GM19023 (cell line): ENCODE results near the gene SLC8A3.

Experiments
- ATAC-seq: cut with Tn5 transposase; IDR thresholded peaks from one replicate; pipeline ENCODE4 v1.9.1; 2021; ENCODE audit warnings: mild to moderate bottlenecking, moderate library complexity; ENCODE audit not compliant: unreplicated experiment

The SLC8A3 gene

DNA sequence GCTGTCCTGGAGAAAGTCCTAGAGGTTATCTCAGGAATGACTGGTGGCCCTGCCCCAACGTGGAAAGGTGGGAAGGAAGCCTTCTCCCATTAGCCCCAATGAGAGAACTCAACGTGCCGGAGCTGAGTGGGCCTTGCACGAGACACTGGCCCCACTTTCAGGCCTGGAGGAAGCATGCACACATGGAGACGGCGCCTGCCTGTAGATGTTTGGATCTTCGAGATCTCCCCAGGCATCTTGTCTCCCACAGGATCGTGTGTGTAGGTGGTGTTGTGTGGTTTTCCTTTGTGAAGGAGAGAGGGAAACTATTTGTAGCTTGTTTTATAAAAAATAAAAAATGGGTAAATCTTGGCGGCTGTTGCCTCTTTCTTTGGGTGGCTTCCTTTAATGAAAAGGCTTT lies 156.7 kb downstream of the SLC8A3 start:
- no peak for ATAC-seq

DNA sequence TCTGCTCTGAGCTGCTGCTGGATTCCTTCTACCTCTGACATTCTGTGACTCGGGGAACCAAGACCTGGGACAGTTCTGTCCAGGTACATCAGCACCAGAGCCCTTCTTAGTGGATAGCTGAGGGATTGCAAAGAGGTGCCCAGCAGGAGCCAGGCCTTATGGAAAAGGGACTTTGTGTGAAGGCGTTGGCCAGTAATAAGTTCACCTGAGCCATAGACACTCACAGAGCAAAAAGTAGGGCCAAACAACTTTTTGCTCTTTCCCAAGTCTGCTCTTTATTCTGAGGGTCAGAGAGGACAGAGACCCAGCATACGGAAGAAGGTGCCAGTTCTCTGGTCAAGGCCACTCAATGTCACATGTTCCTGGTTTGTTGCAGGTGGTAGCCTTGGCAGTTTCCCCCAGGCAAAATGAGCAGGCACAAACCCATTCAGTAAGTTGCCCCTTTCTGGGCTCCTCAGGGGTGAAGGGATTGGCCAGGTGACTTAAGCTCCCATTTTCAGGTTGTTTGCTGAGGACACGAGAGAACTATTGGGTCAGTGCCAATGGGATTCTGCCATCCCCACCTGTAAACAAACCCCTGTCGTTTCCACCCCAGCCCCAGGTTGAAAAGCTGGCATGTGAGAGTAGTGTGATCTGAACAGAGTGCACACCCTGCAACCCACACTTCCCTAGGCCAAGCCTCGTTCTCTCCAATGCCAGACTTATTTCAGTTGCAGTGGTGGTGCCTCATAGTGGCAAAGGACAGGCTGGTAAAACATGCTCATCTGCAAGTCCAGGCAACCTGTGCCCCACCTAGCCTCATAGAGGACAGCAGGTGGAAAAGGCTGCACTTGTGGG lies 159.2 kb downstream of the SLC8A3 start:
- ATAC-seq, result no peak

DNA sequence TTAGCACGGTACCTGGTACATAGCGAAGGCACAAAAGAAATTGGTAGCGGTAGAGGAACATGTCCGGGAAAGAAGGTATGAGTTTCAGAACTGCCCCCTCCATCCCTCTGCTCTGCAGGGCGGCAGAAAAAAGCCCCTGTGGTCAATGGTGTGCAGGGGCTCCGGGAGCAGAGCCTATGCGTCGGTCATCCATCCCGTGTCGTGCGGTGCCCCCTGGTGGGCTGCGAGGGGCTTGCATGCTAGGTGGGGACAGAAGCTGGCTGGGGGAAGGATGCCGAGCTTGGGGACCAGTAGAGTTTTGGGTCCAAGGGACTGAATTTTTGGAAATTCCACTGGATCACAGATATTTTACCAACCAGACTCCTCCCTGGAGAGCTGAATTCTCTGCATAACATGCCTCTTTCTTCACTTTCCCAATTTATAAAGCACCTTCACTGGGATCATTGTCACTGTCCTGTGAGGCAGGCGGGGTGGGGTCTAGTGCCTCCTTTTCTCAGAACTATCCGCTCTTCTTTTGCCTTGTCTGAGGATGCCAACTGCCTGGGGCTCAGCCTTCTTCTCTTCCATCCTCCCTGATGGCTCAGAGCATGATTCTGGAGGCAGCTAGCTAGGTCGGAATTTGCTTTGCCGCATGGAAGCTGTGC lies 160.8 kb downstream of the SLC8A3 start:
- peak; percentile 73 for ATAC-seq

DNA sequence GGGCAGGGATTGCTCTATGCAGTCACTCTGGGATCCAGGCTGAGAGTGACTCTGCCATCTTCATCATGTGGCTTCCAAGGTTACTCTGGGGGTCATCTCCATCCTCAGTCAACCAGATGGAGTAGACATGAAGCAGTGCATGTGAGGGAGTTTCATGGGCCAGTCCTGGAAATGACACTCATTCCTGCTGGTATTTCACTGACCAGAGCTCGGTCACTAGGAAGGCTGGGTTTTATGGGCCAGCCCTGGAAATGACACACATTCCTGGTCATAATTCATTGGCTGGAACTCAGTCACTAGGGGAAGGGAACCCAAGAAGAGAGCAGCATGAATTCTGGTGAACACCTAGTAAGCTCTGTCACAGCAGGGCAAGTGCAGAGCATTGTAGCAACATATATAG lies 164.9 kb downstream of the SLC8A3 start:
- ATAC-seq, result no peak

DNA sequence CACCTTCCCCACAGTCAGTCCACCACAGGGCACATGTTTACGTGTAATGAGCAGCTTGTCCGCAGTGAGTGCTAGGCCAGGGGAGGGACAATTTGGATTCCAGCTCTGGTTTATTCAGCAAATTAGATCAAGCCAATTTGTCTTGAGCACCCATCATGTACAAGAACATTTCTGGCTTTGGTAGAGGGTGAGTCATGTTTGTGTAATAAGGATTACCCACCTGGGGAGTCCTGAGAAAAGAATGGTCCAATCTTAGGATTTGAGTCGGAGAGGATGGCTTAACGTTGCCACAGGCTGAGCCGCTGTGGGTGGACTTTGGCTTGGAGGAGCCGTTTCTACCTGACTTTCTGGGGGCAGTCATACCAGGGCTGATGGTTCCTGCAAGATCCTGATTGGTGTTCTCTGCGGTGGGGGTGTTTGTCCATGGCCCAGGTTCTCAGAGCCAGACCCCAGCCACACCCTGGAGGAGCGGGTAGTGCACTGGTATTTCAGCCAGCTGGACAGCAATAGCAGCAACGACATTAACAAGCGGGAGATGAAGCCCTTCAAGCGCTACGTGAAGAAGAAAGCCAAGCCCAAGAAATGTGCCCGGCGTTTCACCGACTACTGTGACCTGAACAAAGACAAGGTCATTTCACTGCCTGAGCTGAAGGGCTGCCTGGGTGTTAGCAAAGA lies 165.8 kb downstream of the SLC8A3 start:
- no peak for ATAC-seq

DNA sequence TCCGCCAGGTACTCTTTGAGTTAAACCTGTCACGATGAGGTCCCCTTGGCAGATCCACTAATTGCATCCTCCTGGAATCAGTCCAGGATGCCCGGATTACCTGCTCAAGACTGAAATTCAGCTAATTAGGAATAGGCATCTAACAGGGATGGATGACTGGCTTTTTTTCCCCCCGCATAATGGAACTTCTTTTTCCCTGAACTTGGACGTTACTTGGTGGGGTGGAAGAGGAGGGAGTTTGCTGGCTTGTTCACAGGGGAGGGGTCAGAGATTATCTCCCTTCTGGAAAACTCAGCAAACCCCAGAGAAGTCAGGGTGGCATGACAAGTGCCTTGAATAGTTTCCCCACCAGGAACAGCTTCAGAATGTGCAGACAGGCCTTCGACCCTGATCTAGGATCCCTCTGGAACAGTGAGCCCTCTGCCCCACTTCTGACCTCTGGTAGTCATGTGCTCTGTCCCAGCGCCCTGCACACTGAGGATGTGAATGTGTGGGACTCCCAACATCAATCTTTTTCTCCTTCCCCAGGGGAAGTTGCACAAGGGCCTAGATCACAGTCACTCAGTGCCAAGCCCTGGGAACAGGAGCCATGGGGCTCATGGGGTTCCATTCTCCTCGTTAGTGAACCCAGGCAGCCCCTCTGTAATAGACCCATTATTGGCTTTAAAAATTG lies 167.1 kb downstream of the SLC8A3 start:
- no peak for ATAC-seq

DNA sequence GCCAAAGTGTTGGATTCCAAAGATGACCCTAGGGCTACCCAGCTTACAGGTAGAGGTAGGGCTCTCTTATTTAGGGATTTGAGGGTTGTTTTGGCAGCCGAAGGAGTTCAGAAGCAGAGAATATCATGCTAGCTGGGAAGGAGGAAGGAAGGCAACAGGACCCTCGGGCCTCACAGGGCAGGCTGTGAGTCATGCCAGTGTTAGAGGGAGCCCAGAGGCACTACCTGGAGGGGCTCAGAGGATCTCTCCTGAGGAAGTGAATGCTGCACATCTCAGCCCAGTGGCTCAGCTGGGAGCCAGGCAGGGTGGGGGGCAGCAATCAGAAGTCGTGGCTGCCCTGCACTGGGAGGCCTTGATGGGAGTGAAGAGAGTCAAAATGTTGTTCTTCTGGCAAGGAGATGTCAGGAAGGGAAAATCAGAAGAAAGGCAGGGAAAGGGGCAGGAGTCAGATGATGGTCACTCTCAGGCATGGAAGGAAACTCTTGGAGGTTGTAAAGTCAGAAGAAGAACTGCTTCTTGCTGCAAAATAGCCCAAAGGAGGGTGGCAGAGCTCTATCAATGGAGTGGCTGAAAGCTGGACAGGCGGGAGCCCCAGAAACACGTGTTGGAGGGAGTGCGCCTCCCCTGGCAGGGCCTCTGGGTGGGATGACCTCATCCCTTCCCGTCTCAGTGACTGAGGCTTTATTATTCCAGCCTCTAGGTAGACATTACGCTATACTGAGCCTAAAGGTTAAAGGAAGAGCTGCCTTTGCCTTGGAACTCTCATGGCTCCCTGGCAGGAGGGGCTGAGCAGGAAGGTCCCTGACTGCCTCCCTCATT lies 168.2 kb downstream of the SLC8A3 start:
- ATAC-seq, result no peak

DNA sequence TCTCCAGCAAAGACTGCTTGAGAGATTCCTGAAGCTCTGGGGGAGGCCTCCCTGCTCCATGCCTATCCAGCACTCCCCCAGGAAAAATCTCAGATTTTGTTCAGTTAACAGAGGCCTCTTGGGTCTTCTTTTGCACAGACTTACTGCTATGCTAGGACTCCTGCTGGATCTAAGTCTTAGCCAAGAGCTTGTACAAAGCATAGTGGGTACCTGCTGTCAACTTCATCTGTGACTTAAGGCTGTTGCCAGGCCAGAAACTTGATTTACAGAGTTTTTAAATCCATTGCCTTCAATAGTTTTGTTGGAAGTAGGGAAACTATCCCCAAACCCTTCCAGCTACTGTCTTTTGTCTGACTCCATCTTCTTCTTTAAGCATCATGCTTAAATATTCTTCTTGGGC lies 169.1 kb downstream of the SLC8A3 start:
- ATAC-seq, result no peak

DNA sequence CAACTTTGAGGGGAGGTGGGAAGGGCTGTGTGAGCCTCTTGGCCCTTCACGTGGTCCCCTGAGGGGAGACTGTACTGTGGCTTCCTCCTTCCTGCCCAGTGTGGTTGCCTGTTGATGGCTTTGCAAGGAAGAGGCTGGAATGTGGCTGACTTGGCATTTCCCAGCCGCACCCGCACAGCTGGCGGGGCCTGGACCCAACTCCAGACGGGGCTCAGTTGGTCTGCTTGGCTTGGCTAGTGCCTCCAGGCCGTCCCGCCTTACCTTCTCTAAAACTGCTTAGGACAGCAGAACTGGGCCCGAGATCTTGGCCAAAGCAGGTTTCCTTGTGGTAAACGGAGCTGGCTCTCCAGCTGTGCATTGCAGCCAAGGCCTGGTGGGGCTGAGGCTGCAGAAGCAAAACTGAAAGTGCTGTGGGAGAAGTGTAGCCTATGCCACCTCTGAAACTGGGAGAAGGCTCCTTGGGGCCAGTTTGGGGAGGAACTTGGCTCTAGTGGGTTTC lies 170.0 kb downstream of the SLC8A3 start:
- ATAC-seq, result peak; percentile 71

DNA sequence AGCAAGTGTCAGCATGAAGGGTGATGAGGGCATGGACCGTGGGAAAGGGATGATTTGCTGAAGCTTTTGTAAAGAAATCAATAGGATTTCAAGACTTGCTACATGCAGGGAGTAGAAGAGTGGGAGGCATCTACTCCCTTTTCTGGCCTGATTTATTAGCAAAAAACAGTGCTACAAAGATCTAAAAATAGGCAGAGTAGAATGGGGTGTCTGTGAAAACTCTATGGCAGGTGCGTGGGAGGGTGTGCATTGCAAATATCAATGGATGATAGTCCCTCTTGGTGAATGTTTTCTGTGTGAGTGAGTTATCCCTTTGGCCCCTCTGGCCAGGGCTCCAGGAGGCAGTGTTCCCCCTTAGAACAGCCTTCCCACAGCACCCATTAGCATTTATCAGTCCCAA lies 170.5 kb downstream of the SLC8A3 start:
- ATAC-seq, result no peak

DNA sequence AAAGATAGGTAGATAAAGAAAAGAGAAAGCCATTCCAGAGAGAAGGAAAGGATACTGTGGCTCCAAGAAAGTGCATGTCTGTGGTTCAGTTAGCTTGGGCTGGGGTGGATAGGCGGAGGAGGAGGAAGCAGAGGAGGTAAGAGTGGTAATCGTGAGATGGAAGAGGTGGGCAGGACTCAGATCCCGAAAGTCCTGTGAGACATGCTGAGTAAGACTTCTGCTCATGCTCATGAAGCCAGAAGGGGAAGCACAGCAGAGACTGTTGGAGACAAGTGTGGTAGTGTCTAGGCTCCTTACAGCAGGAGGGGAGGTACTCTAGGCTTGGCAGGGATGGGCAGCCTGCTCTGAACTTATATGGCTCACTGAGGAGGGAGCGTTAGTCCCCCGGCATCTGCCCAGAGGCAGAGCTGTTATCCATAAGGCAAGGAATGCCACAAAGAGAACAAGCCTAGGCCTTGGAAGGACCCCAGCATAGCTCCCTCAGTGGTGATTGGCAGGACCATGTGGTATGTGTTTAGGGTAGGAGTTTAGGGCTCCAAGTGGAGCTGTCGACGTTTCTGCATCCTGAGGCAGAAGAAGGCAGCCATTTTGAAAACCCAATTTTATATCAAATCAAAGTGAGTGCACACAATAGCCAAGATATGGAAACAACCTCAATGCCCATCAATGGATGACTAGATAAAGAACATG lies 174.2 kb downstream of the SLC8A3 start:
- ATAC-seq, result no peak

DNA sequence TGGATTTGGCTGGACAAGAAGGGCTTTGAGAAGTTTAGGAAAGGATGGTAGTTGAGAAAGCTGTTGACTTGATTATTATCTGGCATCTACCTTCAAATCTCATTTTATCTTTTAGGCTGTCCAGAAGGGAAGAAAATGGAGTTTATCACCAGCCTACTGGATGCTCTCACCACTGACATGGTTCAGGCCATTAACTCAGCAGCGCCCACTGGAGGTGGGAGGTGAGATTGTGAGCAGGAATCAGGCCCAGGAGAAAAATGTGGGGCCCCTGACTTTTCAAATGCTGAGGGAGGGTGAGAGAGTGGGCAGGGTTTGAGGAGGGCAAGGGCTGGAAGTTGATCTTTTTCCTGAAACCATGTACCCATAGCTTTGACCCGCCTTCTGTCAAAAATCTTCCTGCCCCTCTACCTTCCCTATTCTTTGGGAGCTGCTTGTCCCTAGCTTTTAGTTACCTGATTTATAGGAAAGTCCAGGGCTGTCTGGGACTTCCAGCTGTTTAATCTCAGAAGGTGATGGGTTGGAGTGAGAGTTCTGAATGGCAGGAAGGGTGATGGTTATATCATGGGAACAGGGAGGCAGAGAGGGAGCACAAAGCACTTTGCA lies 175.4 kb downstream of the SLC8A3 start:
- ATAC-seq, result no peak

DNA sequence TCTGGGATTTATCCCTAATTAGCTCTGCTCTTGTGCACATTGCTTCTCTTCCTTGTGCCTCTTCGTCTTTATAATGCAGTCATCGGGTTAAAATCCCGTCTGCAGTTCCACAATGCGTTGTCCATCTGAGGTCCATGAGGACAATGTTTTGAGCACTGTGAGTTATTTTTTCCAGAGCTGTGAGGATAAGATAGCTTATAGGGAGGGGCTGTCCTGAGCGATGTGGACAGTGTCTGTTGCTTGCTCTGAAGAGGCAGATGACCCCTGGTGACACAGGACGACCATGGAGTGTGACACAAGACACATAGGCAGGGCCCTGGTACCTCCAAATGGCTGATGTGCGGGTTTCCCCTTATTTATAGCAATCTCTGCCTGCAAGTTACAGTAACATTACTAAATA lies 177.0 kb downstream of the SLC8A3 start:
- ATAC-seq, result no peak

DNA sequence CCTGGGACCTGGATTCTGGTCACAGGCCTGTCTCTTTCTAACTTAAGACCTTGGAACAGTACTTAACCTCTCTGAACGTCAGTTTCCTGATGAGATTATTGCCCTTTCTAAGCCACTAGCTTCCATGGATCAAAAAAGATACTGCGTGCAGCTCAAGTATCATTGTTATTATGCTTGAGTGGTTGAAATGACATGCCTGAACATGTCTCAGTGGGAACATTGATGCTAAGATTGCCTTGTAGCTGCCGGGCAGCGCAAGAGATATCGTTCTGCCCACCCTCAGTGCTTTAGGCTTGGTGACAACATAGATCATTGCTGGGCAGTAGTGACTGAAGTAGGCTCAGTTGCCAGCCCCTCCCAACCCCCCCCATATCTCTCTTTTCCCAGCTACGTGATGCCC lies 177.7 kb downstream of the SLC8A3 start:
- no peak for ATAC-seq

DNA sequence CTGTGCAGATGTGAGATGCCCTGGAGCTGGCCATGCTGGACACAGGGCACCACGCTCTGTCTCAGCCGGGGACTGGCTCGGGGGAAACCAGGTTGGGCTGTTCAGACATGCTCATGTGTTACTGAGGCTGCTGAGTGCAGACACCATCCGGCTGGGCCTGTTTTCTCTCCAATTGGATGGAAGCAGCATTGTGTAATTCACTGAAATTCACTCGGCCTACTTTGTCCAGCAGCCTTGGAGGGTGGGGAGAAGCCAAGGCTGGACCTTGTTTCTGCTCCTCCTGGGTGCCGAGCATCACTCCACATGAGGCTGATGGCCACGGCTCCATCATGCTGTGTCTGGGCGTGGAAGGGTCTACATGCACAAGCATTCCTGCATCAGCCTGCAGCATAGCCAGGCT lies 178.8 kb downstream of the SLC8A3 start:
- ATAC-seq, result no peak

DNA sequence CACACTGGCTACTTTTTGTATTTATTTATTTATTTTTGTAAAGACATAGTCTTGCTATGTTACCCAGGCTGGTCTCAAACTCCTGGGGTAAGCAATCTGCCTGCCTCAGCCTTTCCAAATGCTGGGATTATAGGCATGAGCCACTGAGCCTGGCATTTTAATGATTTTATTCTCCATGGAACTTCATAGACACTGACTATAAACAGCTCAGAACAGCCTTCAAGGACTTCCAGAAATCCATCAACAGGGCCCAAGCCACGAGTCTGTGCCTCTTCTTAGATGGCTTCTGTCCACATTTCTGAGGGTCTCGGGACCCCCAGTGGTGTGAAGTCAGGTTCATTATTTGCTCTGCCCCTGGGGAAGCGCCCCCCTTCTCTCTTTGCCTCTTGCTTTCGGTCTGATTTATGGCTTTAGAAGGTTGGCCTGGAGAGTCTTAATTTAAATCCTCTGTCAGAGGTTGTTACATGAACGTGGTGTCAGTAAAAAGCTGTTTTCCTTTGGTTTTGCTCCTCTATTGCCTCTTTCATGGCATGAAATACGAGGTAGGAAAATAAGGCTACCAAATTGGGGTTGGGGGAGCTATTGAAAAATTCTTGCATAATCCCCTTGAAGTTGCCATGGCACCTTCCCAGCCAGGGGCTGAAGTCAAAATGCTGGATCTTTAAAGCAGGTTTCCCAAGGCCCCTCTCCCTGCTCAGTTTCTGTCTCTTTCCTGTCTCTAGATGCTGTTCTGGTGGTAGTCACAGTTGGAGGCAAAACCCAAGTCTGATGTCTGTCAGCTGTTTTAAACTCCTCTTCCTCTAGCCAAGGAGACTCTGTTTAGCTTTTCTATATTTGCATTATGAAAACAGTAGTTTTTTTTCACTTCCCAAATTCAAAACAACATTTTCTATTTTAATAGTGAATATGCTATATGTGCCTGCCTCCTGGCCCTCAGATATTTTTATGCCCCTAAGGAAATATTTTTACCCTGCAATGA lies 180.2 kb downstream of the SLC8A3 start:
- no peak for ATAC-seq

DNA sequence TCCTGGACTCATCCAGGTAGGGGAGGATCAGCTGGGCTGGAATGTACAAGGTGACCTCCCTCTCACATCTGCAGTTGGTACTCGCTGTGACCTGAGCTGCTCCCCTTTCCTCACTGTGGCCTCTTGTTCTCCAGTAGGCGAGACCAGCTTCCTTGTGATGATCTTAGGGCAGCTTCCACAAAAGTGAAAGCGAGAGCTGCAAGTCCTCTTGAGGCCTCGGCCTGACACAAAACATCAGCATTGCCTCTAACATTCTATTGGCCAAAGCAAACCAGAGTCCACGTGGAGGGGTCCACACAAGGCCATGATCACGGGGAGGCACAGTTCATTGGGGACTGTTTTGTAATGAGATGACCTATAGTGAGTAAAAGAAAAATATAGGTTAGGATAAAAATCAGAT lies 182.1 kb downstream of the SLC8A3 start:
- no peak for ATAC-seq

DNA sequence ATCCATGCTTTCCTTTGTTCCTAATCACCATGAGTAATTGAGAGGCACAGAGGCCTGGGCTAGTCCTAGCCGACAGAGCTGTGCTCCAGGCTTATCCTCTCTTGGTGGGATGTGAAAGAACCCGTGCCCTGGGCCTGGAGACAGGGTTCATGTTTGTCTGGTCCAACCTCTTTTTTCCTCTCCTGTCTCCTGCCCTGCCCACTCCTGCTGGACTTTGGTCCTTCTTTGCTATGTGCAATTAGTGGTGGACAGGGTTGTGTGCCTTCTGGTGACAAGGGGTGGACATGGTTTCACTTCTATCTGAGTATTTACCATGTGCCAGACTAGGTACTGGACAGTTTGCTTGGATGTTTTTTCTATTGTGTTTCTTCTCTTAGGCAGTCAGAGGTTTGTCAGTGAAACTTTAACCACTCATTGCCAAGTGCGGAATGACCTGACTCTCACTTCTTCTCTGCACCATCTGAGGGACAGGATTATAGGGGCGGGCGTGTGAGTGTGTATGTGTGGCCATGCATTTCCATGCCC lies 183.4 kb downstream of the SLC8A3 start:
- no peak for ATAC-seq
